Stomach (tissue), 9 donors: Measurements from ENCODE around the gene MRPL23. TPM values are rescaled to one million over a fixed set of nuclear protein-coding genes. Genes with fewer than 3 reads are reported as not detected.

Experiments
- DNase-seq, 2 donors: peaks; one replicate each; pipeline versions ENCODE4 v3.0.0 to v3.0.0-alpha.2; 2013 to 2019
- H3K27ac ChIP-seq, 5 donors: fragments of 200-600 bp in 4 of 5; sonication (generic) in 4 of 5; one replicate each; pipeline ENCODE4 v1.5.1; 2013 to 2019; ENCODE audit warnings: mild to moderate bottlenecking in 1 of 5, moderate library complexity in 1 of 5
- H3K27me3 ChIP-seq, 3 donors: fragments of 200-600 bp; sonication (generic); one replicate each; pipeline ENCODE4 v1.5.1; 2017 to 2019; ENCODE audit warnings: mixed run types in 1 of 3
- H3K36me3 ChIP-seq, 4 donors: fragments of 200-600 bp; sonication (generic); 1 replicate in 3 of 4; 2 replicates in 1 of 4; pipeline ENCODE4 v1.5.1; 2016 to 2019
- H3K4me1 ChIP-seq, 4 donors: fragments of 200-600 bp; sonication (generic); one replicate each; pipeline ENCODE4 v1.5.1; 2016 to 2019
- H3K4me3 ChIP-seq, 4 donors: fragments of 200-600 bp; sonication (generic) in 3 of 4; one replicate each; pipeline ENCODE4 v1.5.1; 2016 to 2019; ENCODE audit warnings: mild to moderate bottlenecking in 1 of 4
- H3K9me3 ChIP-seq, 4 donors: fragments of 200-600 bp; sonication (generic); one replicate each; pipeline ENCODE4 v1.5.1; 2016 to 2019
- EP300 ChIP-seq: sonication (generic); formaldehyde crosslinking; IDR thresholded peaks from one replicate; pipeline ENCODE4 v1.6.1; 2017; ENCODE audit warnings: antibody characterized with exemption
- POLR2A ChIP-seq, 4 donors: fragments of 450-650 bp; IDR thresholded peaks; one replicate each; pipeline ENCODE4 v1.6.1; 2016; ENCODE audit warnings: antibody characterized with exemption in 4 of 4, control low read depth in 2 of 4, mild to moderate bottlenecking in 1 of 4, moderate library complexity in 1 of 4
- POLR2AphosphoS5 ChIP-seq, 3 donors: sonication (generic); formaldehyde crosslinking; IDR thresholded peaks; one replicate each; pipeline ENCODE4 v1.6.1; 2016; ENCODE audit warnings: antibody characterized with exemption in 3 of 3
- WGBS, 5 donors: extraction: QIAGEN DNeasy Blood & Tissue Kit in 3 of 5; methylation state at CpG; one replicate each; pipeline versions ENCODE4 v1.1.5 to v1.1.7; 2013 to 2018; 5-methylcytosine and 5-hydroxymethylcytosine counted together
- intact Hi-C: fragments of 100-400 bp; cut with DNase I; formaldehyde crosslinking; loops from one replicate; pipeline ENCODE4 v1.15.1; 2023; ENCODE audit warnings: low total_unique reads
- polyA plus RNA-seq, 3 donors: library from polyadenylated mRNA; stranded (reverse); fragments of 200-250 nt; gene quantifications; one replicate each; pipeline ENCODE4 v1.2.3, GENCODE V29; 2013
- total RNA-seq, 5 donors: library from RNA; depleted of rRNA; stranded (reverse); fragments of >200 nt; gene quantifications; one replicate each; pipeline versions ENCODE4 v1.1.0 to v1.2.3, GENCODE V29; 2014 to 2016
- TF ChIP-seq, protein P1 (sequence below), 7 experiments: fragments of 450-650 bp in 4 of 7; fragments of 200-600 bp in 3 of 7; sonication (generic) in 3 of 7; IDR thresholded peaks; one replicate each; pipeline ENCODE4 v1.5.1; 2016 to 2019; ENCODE audit warnings: antibody characterized with exemption in 7 of 7, control low read depth in 2 of 7, mild to moderate bottlenecking in 1 of 7
- donor health status: healthy with polysubstance abuse.
- donor health status: Bipolar disorder and iron deficiency.
- donor health status: healthy.

The MRPL23 gene
- total and polyA plus RNA-seq, 8 donors: 14.0 to 317 (median 113) TPM

DNA sequence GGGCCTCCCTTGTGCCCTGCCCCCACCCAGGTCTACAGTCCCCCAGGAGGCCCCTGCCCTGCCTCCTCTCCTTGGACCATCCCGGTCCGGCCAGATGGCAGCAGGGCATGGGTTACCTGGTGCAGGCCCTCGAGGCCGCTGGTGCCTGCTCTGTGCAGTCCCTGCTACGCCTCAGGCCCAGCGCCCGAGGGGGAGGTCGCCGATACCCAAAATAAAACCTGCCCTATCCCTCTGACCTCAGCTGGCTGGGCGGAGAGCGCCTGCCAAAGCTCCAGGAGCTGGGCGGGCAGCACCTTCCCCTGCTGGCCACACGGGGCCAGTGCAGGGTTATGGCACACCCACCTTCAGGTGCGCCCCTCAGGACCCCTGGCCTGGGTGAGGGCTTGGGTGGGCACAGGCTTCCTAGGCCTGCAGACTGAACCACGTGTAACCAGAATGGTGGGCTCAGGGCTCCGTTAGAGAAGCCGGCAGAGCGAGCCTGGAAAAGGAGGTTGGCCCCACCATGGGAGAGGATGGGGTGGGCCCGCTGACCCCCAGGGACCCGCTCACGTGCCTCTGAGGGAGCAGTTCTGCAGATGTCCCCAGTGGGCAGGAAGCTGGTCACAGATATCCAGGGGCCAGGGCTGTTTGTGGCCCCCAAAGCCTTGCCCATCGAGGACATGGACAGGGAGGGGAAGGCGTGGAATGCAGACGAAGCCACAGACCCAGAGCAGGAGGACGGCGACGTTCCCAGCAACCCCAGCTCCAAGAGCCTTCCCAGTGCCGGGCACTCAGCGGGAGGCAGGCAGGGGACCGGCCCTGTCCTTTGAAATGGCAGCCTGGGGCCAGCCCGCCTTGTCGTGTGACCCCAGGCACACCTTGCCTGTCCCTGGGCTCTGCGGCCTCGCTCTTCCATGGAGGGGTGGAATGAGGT is 29.4 kb upstream of the MRPL23 start:
- Histone ChIP-seq H3K27ac (peak overlapping the region in 1 of 5 donors; percentile 38), H3K9me3 (no peaks in the 10 kb centered on the region), H3K27me3 (peaks cover 0 to 42% (median 10%) of the 10 kb centered on the region in 3 donors), H3K4me1 (peaks cover 0 to 16% (median 9%) of the 10 kb centered on the region in 4 donors), H3K36me3 (no peaks in the 10 kb centered on the region), H3K4me3 (no peak overlapping the region)
- TF ChIP-seq, protein P1, sequence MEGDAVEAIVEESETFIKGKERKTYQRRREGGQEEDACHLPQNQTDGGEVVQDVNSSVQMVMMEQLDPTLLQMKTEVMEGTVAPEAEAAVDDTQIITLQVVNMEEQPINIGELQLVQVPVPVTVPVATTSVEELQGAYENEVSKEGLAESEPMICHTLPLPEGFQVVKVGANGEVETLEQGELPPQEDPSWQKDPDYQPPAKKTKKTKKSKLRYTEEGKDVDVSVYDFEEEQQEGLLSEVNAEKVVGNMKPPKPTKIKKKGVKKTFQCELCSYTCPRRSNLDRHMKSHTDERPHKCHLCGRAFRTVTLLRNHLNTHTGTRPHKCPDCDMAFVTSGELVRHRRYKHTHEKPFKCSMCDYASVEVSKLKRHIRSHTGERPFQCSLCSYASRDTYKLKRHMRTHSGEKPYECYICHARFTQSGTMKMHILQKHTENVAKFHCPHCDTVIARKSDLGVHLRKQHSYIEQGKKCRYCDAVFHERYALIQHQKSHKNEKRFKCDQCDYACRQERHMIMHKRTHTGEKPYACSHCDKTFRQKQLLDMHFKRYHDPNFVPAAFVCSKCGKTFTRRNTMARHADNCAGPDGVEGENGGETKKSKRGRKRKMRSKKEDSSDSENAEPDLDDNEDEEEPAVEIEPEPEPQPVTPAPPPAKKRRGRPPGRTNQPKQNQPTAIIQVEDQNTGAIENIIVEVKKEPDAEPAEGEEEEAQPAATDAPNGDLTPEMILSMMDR (IDR thresholded peaks at IDR 0.05): peak in 4 of 7 experiments; percentile 26 to 61 (median 40)
- TF ChIP-seq POLR2A (IDR thresholded peaks at IDR 0.05): no peak
- WGBS, 5 donors: 49 to 63% (median 61%) methylated on average over 20 to 34 of the region's 34 CpGs
- intact Hi-C loops: no loop called here
- DNase-seq: no peak

DNA sequence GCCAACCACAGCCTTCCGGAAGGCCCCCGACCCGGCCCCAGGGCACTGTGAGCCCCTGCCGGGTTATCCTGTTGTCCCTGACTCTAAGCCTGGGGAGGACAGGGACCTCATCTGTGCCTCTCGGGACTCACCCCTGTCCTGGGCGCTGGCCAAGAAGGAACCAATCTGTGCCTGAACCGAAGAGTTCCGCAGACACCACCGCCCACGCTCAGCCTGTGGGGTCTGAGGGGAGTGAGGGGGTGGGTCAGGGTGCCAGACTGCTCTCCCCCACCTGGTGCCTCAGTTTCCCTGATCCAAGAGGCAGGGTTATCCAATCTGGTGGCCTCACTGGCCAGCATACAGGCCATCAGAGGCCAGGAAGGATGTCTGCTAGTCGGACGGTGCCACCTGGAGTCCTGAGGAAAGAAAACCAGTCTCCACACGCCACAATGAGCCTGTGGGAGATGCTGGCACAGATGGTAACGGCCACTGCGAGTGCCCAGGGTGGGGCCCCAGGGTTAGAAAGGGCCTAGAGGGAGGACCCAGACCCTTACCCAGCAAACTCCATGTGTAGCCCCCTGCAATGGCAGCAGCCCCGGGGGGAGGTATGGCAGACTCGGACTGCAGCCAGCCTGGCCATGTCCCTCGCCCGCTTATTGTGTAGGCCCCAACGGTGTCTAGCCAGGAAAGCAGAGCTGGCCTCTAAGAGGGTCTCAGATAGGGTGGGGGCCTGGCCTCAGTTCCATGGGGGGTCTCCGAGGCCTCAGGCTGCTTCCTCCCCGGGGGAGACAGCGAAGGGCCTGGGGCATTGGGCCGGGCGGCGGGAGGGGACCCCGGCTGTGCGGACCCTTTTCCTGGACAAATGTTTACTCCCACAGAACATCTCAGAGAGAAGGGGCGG is 28.5 kb upstream of the MRPL23 start:
- no peaks in the 10 kb centered on the region for H3K9me3 ChIP-seq
- DNase-seq: no peak
- no peak overlapping the region for H3K4me3 ChIP-seq
- intact Hi-C loops: no loop called here
- H3K27ac ChIP-seq: peak overlapping the region in 1 of 5 donors; percentile 24
- peaks cover 0 to 16% (median 9%) of the 10 kb centered on the region in 4 donors for H3K4me1 ChIP-seq
- H3K36me3 ChIP-seq: no peaks in the 10 kb centered on the region
- TF ChIP-seq, protein P1 (IDR thresholded peaks at IDR 0.05): no peak
- H3K27me3 ChIP-seq: peaks cover 0 to 47% (median 10%) of the 10 kb centered on the region in 3 donors
- WGBS, 5 donors: 74 to 80% (median 80%) methylated on average over 16 to 29 of the region's 29 CpGs

DNA sequence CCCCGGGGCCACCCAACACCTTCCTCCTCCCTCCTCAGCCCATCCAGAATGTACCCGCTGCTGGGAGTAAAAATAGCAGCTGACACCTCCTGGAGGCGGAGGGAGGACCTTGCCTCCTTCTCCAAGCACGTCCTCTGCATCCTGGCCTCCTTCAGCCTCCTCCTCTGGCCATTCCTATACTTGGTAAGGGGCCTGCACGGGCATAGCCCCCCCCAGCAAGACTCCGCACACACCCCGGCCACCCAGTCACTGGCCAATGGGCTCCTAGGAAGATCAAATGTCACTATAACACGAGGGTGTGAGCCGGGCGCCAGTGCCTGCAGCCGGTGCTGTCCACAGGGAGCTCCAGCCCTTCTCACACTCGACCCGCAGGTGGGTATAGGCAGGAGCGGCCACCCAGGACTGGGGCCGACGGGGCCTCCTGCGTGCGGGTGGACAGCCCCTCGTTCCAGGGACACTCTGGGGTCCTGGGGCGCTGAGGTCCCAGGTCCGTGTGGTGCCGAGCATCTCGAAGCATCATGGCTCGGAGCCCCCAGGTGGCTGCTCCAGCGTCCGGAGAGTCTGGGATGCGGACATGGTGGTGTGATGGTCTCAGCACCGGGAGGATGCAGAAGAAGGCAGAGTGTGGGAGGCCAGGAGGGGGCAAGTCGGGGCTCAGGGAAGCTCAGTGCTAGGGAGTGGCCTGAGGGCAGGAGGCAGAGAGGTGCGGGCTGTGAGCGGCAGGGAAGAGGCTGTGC is 27.6 kb upstream of the MRPL23 start, which contains the start of gene TNNT3:
TNNT3 (plus strand) TSS at position 313 of the 737 bp plus-strand sequence. CDS start 3,172 bp downstream, outside the sequence.
- TF ChIP-seq EP300 (no peak), POLR2AphosphoS5 (IDR thresholded peaks at IDR 0.05) (no peak)
- TF ChIP-seq, protein P1 (IDR thresholded peaks at IDR 0.05): no peak
- WGBS, 5 donors: 70 to 78% (median 73%) methylated on average over 23 to 31 of the region's 31 CpGs
- Histone ChIP-seq H3K27me3 (peaks cover 0 to 49% (median 10%) of the 10 kb centered on the region in 3 donors), H3K36me3 (no peaks in the 10 kb centered on the region), H3K9me3 (no peaks in the 10 kb centered on the region), H3K4me1 (peaks cover 0 to 16% (median 9%) of the 10 kb centered on the region in 4 donors), H3K27ac (peak within 1 kb of the TSS in 1 of 5 donors; percentile 69), H3K4me3 (no peak within 1 kb of the TSS)
- no peak for DNase-seq
- intact Hi-C loops: no loop called here
